ENCODE data around the gene ZNF367. TPM values are rescaled to one million over a fixed set of nuclear protein-coding genes. Genes with fewer than 3 reads are reported as not detected.

ZNF367 gene
- polyA plus RNA-seq, 1 donor from 2014 or later, result 2.0 TPM

DNA sequence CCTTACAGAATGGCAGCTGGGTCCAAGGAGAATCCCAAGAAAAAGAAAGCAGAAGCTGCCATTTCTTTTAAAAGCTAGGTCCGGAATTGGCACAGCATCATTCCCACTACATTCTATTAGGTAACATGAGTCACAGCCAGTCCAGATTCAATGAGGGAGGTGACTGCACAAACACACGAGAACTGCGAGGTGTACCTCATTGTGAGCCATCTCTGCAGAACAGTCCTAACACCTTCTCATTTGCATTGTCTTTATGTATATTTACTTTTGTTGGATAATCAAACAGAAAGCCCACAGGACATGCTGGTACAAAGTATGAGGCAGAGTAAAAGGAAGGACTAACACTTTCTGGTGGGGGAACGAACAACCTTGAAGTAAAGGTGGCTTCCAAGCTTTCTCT is 17.2 kb upstream of the ZNF367 start:
- Histone ChIP-seq H4K20me1 (ENCODE audit: insufficient read depth) (no peaks in the 10 kb centered on the region), H3K36me3 (ENCODE audit: insufficient read depth, low read length) (no peaks in the 10 kb centered on the region), H2AFZ (ENCODE audit: low read depth, low read length) (no peak overlapping the region), H3K9me2 (ENCODE audit: insufficient read depth, low read length) (no peaks in the 10 kb centered on the region), H3K9me3 (ENCODE audit: low read length) (no peaks in the 10 kb centered on the region), H3K4me2 (ENCODE audit: low read length) (no peak overlapping the region), H3F3A (ENCODE audit: insufficient read depth, low read length, poor library complexity, severe bottlenecking) (no peaks in the 10 kb centered on the region), H3K27me3 (ENCODE audit: insufficient read depth, low read depth, low read length) (no peaks in the 10 kb centered on the region), H3K27ac (ENCODE audit: low read length) (no peak overlapping the region), H3K4me3 (ENCODE audit: low read length) (no peak overlapping the region), H3K9ac (ENCODE audit: low read length) (no peak overlapping the region), H3K79me2 (replicated peaks; ENCODE audit: insufficient read depth, low read length) (no peaks in the 10 kb centered on the region)
- TF ChIP-seq MXI1 (conservative IDR thresholded peaks at IDR 0.05; ENCODE audit: poor library complexity, severe bottlenecking) (no peak), RAD21 (conservative IDR thresholded peaks at IDR 0.05) (no peak), EP300 (conservative IDR thresholded peaks at IDR 0.05; ENCODE audit: poor library complexity, severe bottlenecking) (no peak), POLR2AphosphoS5 (IDR thresholded peaks at IDR 0.05) (no peak), EZH2 (IDR thresholded peaks at IDR 0.05; ENCODE audit: borderline replicate concordance, insufficient read depth, low read length, poor library complexity, severe bottlenecking) (no peak), TAF1 (IDR thresholded peaks at IDR 0.05; ENCODE audit: low read depth) (no peak), SMC3 (conservative IDR thresholded peaks at IDR 0.05; ENCODE audit: poor library complexity) (no peak)
- TF ChIP-seq, protein P1, sequence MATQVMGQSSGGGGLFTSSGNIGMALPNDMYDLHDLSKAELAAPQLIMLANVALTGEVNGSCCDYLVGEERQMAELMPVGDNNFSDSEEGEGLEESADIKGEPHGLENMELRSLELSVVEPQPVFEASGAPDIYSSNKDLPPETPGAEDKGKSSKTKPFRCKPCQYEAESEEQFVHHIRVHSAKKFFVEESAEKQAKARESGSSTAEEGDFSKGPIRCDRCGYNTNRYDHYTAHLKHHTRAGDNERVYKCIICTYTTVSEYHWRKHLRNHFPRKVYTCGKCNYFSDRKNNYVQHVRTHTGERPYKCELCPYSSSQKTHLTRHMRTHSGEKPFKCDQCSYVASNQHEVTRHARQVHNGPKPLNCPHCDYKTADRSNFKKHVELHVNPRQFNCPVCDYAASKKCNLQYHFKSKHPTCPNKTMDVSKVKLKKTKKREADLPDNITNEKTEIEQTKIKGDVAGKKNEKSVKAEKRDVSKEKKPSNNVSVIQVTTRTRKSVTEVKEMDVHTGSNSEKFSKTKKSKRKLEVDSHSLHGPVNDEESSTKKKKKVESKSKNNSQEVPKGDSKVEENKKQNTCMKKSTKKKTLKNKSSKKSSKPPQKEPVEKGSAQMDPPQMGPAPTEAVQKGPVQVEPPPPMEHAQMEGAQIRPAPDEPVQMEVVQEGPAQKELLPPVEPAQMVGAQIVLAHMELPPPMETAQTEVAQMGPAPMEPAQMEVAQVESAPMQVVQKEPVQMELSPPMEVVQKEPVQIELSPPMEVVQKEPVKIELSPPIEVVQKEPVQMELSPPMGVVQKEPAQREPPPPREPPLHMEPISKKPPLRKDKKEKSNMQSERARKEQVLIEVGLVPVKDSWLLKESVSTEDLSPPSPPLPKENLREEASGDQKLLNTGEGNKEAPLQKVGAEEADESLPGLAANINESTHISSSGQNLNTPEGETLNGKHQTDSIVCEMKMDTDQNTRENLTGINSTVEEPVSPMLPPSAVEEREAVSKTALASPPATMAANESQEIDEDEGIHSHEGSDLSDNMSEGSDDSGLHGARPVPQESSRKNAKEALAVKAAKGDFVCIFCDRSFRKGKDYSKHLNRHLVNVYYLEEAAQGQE (IDR thresholded peaks at IDR 0.05; ENCODE audit: borderline replicate concordance), result no peak
- TF ChIP-seq, protein P2, sequence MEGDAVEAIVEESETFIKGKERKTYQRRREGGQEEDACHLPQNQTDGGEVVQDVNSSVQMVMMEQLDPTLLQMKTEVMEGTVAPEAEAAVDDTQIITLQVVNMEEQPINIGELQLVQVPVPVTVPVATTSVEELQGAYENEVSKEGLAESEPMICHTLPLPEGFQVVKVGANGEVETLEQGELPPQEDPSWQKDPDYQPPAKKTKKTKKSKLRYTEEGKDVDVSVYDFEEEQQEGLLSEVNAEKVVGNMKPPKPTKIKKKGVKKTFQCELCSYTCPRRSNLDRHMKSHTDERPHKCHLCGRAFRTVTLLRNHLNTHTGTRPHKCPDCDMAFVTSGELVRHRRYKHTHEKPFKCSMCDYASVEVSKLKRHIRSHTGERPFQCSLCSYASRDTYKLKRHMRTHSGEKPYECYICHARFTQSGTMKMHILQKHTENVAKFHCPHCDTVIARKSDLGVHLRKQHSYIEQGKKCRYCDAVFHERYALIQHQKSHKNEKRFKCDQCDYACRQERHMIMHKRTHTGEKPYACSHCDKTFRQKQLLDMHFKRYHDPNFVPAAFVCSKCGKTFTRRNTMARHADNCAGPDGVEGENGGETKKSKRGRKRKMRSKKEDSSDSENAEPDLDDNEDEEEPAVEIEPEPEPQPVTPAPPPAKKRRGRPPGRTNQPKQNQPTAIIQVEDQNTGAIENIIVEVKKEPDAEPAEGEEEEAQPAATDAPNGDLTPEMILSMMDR (IDR thresholded peaks at IDR 0.05; ENCODE audit: poor library complexity, severe bottlenecking), result no peak

DNA sequence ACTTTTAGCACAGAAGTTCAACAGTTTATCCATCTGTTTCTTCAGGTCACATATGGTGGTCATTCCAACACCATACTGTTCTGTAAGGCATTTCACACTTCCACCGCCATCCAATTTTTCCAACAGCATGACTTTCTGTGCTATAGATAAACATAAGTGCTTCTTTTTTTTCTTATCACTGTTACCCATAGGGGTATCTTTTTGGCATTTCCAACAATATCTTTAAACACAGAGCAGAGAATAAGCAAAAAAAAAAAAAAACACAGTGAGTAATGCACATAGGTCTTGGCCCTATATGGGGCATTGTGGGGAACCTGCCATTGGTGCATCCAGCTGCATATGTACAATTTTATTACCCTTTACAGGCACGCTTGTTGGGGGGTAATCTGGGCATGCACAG is 12.2 kb upstream of the ZNF367 start:
- Histone ChIP-seq H3K9me2 (ENCODE audit: insufficient read depth, low read length) (no peaks in the 10 kb centered on the region), H2AFZ (ENCODE audit: low read depth, low read length) (no peak overlapping the region), H4K20me1 (ENCODE audit: insufficient read depth) (no peaks in the 10 kb centered on the region), H3K27me3 (ENCODE audit: insufficient read depth, low read depth, low read length) (no peaks in the 10 kb centered on the region), H3K9ac (ENCODE audit: low read length) (no peak overlapping the region), H3F3A (ENCODE audit: insufficient read depth, low read length, poor library complexity, severe bottlenecking) (no peaks in the 10 kb centered on the region), H3K36me3 (ENCODE audit: insufficient read depth, low read length) (no peaks in the 10 kb centered on the region), H3K4me3 (ENCODE audit: low read length) (no peak overlapping the region), H3K79me2 (replicated peaks; ENCODE audit: insufficient read depth, low read length) (no peaks in the 10 kb centered on the region), H3K4me2 (ENCODE audit: low read length) (no peak overlapping the region), H3K27ac (ENCODE audit: low read length) (no peak overlapping the region), H3K9me3 (ENCODE audit: low read length) (no peaks in the 10 kb centered on the region)
- TF ChIP-seq EZH2 (IDR thresholded peaks at IDR 0.05; ENCODE audit: borderline replicate concordance, insufficient read depth, low read length, poor library complexity, severe bottlenecking), result no peak
- no peak for TF ChIP-seq EP300 (conservative IDR thresholded peaks at IDR 0.05; ENCODE audit: poor library complexity, severe bottlenecking)
- no peak for TF ChIP-seq RAD21 (conservative IDR thresholded peaks at IDR 0.05)
- no peak for TF ChIP-seq MXI1 (conservative IDR thresholded peaks at IDR 0.05; ENCODE audit: poor library complexity, severe bottlenecking)
- TF ChIP-seq, protein P1 (IDR thresholded peaks at IDR 0.05; ENCODE audit: borderline replicate concordance), result no peak
- TF ChIP-seq, protein P2 (IDR thresholded peaks at IDR 0.05; ENCODE audit: poor library complexity, severe bottlenecking), result no peak
- no peak for TF ChIP-seq POLR2AphosphoS5 (IDR thresholded peaks at IDR 0.05)
- no peak for TF ChIP-seq TAF1 (IDR thresholded peaks at IDR 0.05; ENCODE audit: low read depth)
- TF ChIP-seq SMC3 (conservative IDR thresholded peaks at IDR 0.05; ENCODE audit: poor library complexity), result no peak
